A549 (cell line): ENCODE data around the gene LRRC14B. TPM values are rescaled to one million over a fixed set of nuclear protein-coding genes. Genes with fewer than 3 reads are reported as not detected.

Experiments used
- ATAC-seq, 2 experiments: fragments of 200-7000 bp in 1 of 2; fragments of >200 bp in 1 of 2; cut with Nextera tagmentation in 1 of 2; cut with Tn5 transposase in 1 of 2; 3 replicates each; pipeline versions ENCODE4 v1.8.0 to v1.9.1; 2018 to 2020; ENCODE audit warnings: mild to moderate bottlenecking in 1 of 2, moderate library complexity in 1 of 2
- CTCF ChIA-PET: fragments of 300-600 bp; sonication (Branson Sonifier 250); formaldehyde crosslinking; extraction: SDS; loops from one replicate; lab custom pipeline; 2021; ENCODE audit warnings: antibody characterized with exemption, inconsistent platforms; lab: Yijun Ruan, JAX
- POLR2A ChIA-PET: fragments of 350-600 bp; formaldehyde crosslinking; extraction: SDS; loops from one replicate; lab custom pipeline; 2021; ENCODE audit warnings: antibody characterized with exemption, inconsistent platforms; lab: Yijun Ruan, JAX
- DNase-seq, 2 experiments: peaks; one replicate each; pipeline versions ENCODE4 v3.0.0 to v3.0.0-alpha.2; 2011 to 2016; ENCODE audit warnings: low read depth in 1 of 2, low spot score in 1 of 2
- FAIRE-seq: peaks from 2 replicates; lab custom pipeline; 2011; peaks lifted over from hg19 to GRCh38; lab: Jason Lieb, UNC
- H3K27ac ChIP-seq, 2 experiments: fragments of >200 bp; sonication (Bioruptor Twin); formaldehyde crosslinking; 3 replicates each; pipeline ENCODE4 v1.5.1; 2016 to 2017
- H3K4me1 ChIP-seq: fragments of >200 bp; sonication (Bioruptor Twin); formaldehyde crosslinking; 3 replicates; pipeline ENCODE4 v1.6.1; 2016
- H3K4me2 ChIP-seq: fragments of >200 bp; sonication (Bioruptor Twin); formaldehyde crosslinking; 3 replicates; pipeline ENCODE4 v1.6.1; 2016
- H3K4me3 ChIP-seq: fragments of >200 bp; sonication (Bioruptor Twin); formaldehyde crosslinking; 3 replicates; pipeline ENCODE4 v1.5.1; 2016
- H3K9me3 ChIP-seq: fragments of >200 bp; sonication (Bioruptor Twin); formaldehyde crosslinking; 3 replicates; pipeline ENCODE4 v1.6.1; 2016
- CEBPB ChIP-seq, 2 experiments: fragments of >200 bp in 1 of 2; sonication (Bioruptor Twin) in 1 of 2; formaldehyde crosslinking in 1 of 2; IDR thresholded peaks; 2 replicates each; pipeline ENCODE4 v1.6.1; 2012 to 2016
- E2F6 ChIP-seq: IDR thresholded peaks from 2 replicates; pipeline ENCODE4 v1.6.1; 2012; ENCODE audit warnings: low read depth, borderline replicate concordance
- HES2 ChIP-seq: fragments of >200 bp; sonication (Bioruptor Twin); formaldehyde crosslinking; IDR thresholded peaks from 2 replicates; pipeline ENCODE4 v1.6.1; 2016
- HMGXB4 ChIP-seq: fragments of 250-450 bp; sonication (Bioruptor Pico); IDR thresholded peaks from 2 replicates; pipeline ENCODE4 v1.5.0; 2021; ENCODE audit warnings: mild to moderate bottlenecking, moderate library complexity, borderline replicate concordance
- KDM5A ChIP-seq: fragments of 200-600 bp; sonication (generic); IDR thresholded peaks from 2 replicates; pipeline ENCODE4 v1.6.1; 2016; ENCODE audit warnings: antibody characterized with exemption, mild to moderate bottlenecking
- MAZ ChIP-seq: fragments of 150-350 bp; IDR thresholded peaks from 2 replicates; pipeline ENCODE4 v1.6.1; 2014; ENCODE audit warnings: antibody characterized with exemption, low read depth, low read length, borderline replicate concordance
- MYC ChIP-seq: IDR thresholded peaks from 2 replicates; pipeline ENCODE4 v1.6.1; 2012; ENCODE audit warnings: mild to moderate bottlenecking, inconsistent platforms, low read length, improper control_type of control experiment, borderline replicate concordance
- NFE2L2 ChIP-seq: fragments of 150-350 bp; conservative IDR thresholded peaks from 2 replicates; pipeline ENCODE4 v1.6.1; 2014; ENCODE audit warnings: low read length
- RARB ChIP-seq: fragments of 250-450 bp; sonication (Bioruptor Pico); IDR thresholded peaks from 2 replicates; pipeline ENCODE4 v1.8.0; 2021; ENCODE audit warnings: mild to moderate bottlenecking, moderate library complexity
- USF2 ChIP-seq: fragments of 450-650 bp; IDR thresholded peaks from 2 replicates; pipeline ENCODE4 v1.6.1; 2014; ENCODE audit warnings: antibody characterized with exemption
- ZC3H11A ChIP-seq: fragments of 450-650 bp; IDR thresholded peaks from 2 replicates; pipeline ENCODE4 v1.6.1; 2014; ENCODE audit warnings: antibody characterized with exemption, mild to moderate bottlenecking
- ZSCAN20 ChIP-seq: fragments of 250-450 bp; sonication (Bioruptor Pico); IDR thresholded peaks from 2 replicates; pipeline ENCODE4 v1.8.0; 2022; ENCODE audit warnings: mild to moderate bottlenecking, moderate library complexity
- WGBS: methylation state at CpG from one replicate; pipeline ENCODE4 v1.1.6; 2017; ENCODE audit errors: missing lambda C conversion rate; 5-methylcytosine and 5-hydroxymethylcytosine counted together
- polyA plus RNA-seq, 4 experiments: library from polyadenylated mRNA; depleted of rRNA in 3 of 4; stranded (reverse); fragments of >200 nt; fragmentation: RNase III in 1 of 4; extraction: RNeasy Plus Mini Kit Qiagen cat#74134 plus additional on column Dnase treatment in 1 of 4; gene quantifications; 2 replicates in 3 of 4; 3 replicates in 1 of 4; pipeline ENCODE4 v1.2.3, GENCODE V29; 2011 to 2017

Gene LRRC14B
- polyA plus RNA-seq, 2 of the 4 experiments (the other 2 are of a cell fraction), result not detected

GRCh38 chr5:190366-191035 lies 794 bp upstream of the LRRC14B start:
- Histone ChIP-seq H3K4me3 (no peak overlapping the region), H3K4me1 (no peaks in the 10 kb centered on the region), H3K4me2 (no peak overlapping the region), H3K9me3 (no peaks in the 10 kb centered on the region), H3K27ac (no peak overlapping the region)
- ATAC-seq (no peak), FAIRE-seq (no peak), DNase-seq (no peak)
- POLR2A ChIA-PET, result interaction anchor here (1.5 kb wide), 1 partner anchor 81 kb away, joined by 5 read pairs; the partner anchor contains the start of gene PDCD6
- 73% methylated on average over 15 of the region's 16 CpGs for WGBS
- CTCF ChIA-PET, result interaction anchor here (1.0 to 1.4 kb wide), 5 partner anchors 9 to 40 kb away, joined by 3 to 5 read pairs (median 3); partner anchors contain the start of genes CCDC127 and SDHA
- TF ChIP-seq ZSCAN20 (CRISPR knock-in tag), result no peak
- no peak for TF ChIP-seq HES2
- no peak for TF ChIP-seq CEBPB (IDR thresholded peaks at IDR 0.05)
- no peak for TF ChIP-seq HMGXB4 (CRISPR knock-in tag)
- TF ChIP-seq ZC3H11A, result no peak
- TF ChIP-seq USF2, result no peak

GRCh38 chr5:191949-192690 lies 825 bp downstream of the LRRC14B start:
- no peak for ATAC-seq

GRCh38 chr5:192691-192969 lies 1.3 kb downstream of the LRRC14B start:
- FAIRE-seq, result no peak
- Histone ChIP-seq H3K4me2 (no peak overlapping the region), H3K4me1 (no peaks in the 10 kb centered on the region), H3K27ac (no peak overlapping the region)
- POLR2A ChIA-PET, result no interaction called here
- no peak for DNase-seq
- ATAC-seq, result no peak
- TF ChIP-seq MAZ, result no peak
- TF ChIP-seq, all 56 proteins: peak for 0
- no peak overlapping the region for H3K4me3 ChIP-seq
- H3K9me3 ChIP-seq, result no peaks in the 10 kb centered on the region
- CTCF ChIA-PET, result interaction anchor here (1.1 to 1.4 kb wide), 3 partner anchors 11 to 26 kb away, joined by 3 to 5 read pairs (median 3); partner anchors contain the start of genes CCDC127 and SDHA
- WGBS, result 83% methylated on average over 9 of the region's 9 CpGs

More at GRCh38 chr5:191949-192690, 825 bp downstream of the LRRC14B start:
- POLR2A ChIA-PET, result no interaction called here
- Histone ChIP-seq H3K9me3 (no peaks in the 10 kb centered on the region), H3K4me3 (no peak overlapping the region), H3K4me1 (no peaks in the 10 kb centered on the region), H3K27ac (no peak overlapping the region), H3K4me2 (no peak overlapping the region)
- TF ChIP-seq E2F6, result no peak
- TF ChIP-seq RARB (CRISPR knock-in tag), result no peak
- TF ChIP-seq ZC3H11A, result no peak
- TF ChIP-seq NFE2L2, result no peak
- no peak for TF ChIP-seq MYC
- no peak for TF ChIP-seq KDM5A
- DNase-seq, result no peak
- FAIRE-seq, result no peak
- CTCF ChIA-PET, result interaction anchor here (0.8 to 1.4 kb wide), 5 partner anchors 11 to 38 kb away, joined by 3 to 5 read pairs (median 3); partner anchors contain the start of genes CCDC127 and SDHA
- WGBS, result 90% methylated on average over 29 of the region's 46 CpGs
